GM12878 (cell line): ENCODE results near the gene SHROOM4.

Experiments used
- BCLAF1 ChIP-seq: fragments of 450-650 bp; IDR thresholded peaks from 2 replicates; pipeline ENCODE4 v1.6.1; 2017; ENCODE audit warnings: antibody characterized with exemption, mild to moderate bottlenecking, moderate library complexity
- CBX5 ChIP-seq: sonication (generic); IDR thresholded peaks from 2 replicates; pipeline ENCODE4 v1.6.1; 2016; ENCODE audit warnings: low read depth, moderate library complexity, mild to moderate bottlenecking, inconsistent platforms
- CEBPB ChIP-seq, 2 experiments: fragments of 150-350 bp in 1 of 2; IDR thresholded peaks; 2 replicates each; pipeline ENCODE4 v1.6.1; 2012 to 2014; ENCODE audit warnings: low read depth in 2 of 2, low read length in 2 of 2, borderline replicate concordance in 1 of 2, inconsistent platforms in 1 of 2
- CHD4 ChIP-seq: fragments of 200-600 bp; sonication (generic); IDR thresholded peaks from 2 replicates; pipeline ENCODE4 v1.6.1; 2016; ENCODE audit warnings: mild to moderate bottlenecking
- CREB1 ChIP-seq: IDR thresholded peaks from 2 replicates; pipeline ENCODE4 v1.6.1; 2012; ENCODE audit warnings: low read depth, mild to moderate bottlenecking, inconsistent platforms
- CTCF ChIP-seq, 3 experiments: IDR thresholded peaks in 2 of 3; conservative IDR thresholded peaks in 1 of 3; 2 replicates each; pipeline ENCODE4 v1.5.1; 2011; ENCODE audit warnings: low read depth in 3 of 3, low read length in 3 of 3, mild to moderate bottlenecking in 3 of 3, control low read depth in 2 of 3, moderate library complexity in 2 of 3, inconsistent platforms in 1 of 3, mixed read lengths in 1 of 3; ENCODE audit not compliant: control insufficient read depth in 2 of 3, insufficient read depth in 1 of 3; ENCODE audit errors: extremely low read depth in 1 of 3
- POLR2AphosphoS2 ChIP-seq: IDR thresholded peaks from 2 replicates; pipeline ENCODE4 v1.6.1; 2011; ENCODE audit warnings: low read depth, mild to moderate bottlenecking, low read length, improper control_type of control experiment, moderate library complexity
- RCOR1 ChIP-seq: conservative IDR thresholded peaks from 2 replicates; pipeline ENCODE4 v1.6.1; 2012; ENCODE audit warnings: low read depth, low read length, improper control_type of control experiment
- REST ChIP-seq: IDR thresholded peaks from 2 replicates; pipeline ENCODE4 v1.6.1; 2012; ENCODE audit warnings: mild to moderate bottlenecking, low read depth, low read length
- RUNX3 ChIP-seq: IDR thresholded peaks from 2 replicates; pipeline ENCODE4 v1.6.1; 2012; ENCODE audit warnings: low read length, inconsistent platforms
- TF ChIP-seq, protein P1 (sequence below): fragments of 450-650 bp; IDR thresholded peaks from 2 replicates; pipeline ENCODE4 v1.6.1; 2017; ENCODE audit warnings: mild to moderate bottlenecking, low read depth, inconsistent platforms; ENCODE audit not compliant: poor library complexity, severe bottlenecking

DNA sequence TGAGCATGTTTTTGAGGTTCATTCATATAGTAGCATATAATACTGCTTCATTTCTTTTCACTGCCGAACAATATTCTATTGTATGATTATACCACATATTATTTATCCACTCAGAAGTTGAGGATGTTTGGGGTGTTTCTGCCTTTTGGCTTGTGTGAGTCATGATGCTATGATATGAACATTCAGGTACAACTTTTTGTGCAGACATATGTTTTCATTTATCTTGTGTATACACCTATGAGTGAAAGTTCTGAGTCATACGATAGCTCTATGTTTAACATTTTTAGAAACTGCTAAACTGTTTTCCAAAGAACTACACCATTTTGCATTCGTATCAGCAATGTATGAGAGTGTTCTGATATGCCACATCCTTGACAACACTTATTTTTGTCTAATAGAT, 57.7 kb downstream of the SHROOM4 start:
- TF ChIP-seq CREB1 (no peak), BCLAF1 (no peak), CHD4 (no peak), CBX5 (no peak), REST (no peak), POLR2AphosphoS2 (no peak), CEBPB (IDR thresholded peaks at IDR 0.05; ENCODE audit: borderline replicate concordance in 1 of 2, low read depth in 2 of 2, low read length in 2 of 2) (no peak), RCOR1 (no peak), CTCF (IDR thresholded peaks at IDR 0.05 in 2 of 3, conservative IDR thresholded peaks at IDR 0.05 in 1 of 3; ENCODE audit: control insufficient read depth in 2 of 3, extremely low read depth in 1 of 3, insufficient read depth in 1 of 3, low read depth in 3 of 3, low read length in 3 of 3) (no peak), RUNX3 (no peak)
- TF ChIP-seq, protein P1, sequence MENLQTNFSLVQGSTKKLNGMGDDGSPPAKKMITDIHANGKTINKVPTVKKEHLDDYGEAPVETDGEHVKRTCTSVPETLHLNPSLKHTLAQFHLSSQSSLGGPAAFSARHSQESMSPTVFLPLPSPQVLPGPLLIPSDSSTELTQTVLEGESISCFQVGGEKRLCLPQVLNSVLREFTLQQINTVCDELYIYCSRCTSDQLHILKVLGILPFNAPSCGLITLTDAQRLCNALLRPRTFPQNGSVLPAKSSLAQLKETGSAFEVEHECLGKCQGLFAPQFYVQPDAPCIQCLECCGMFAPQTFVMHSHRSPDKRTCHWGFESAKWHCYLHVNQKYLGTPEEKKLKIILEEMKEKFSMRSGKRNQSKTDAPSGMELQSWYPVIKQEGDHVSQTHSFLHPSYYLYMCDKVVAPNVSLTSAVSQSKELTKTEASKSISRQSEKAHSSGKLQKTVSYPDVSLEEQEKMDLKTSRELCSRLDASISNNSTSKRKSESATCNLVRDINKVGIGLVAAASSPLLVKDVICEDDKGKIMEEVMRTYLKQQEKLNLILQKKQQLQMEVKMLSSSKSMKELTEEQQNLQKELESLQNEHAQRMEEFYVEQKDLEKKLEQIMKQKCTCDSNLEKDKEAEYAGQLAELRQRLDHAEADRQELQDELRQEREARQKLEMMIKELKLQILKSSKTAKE, result no peak
